ENCODE results near the gene KIF6. TPM values are rescaled to one million over a fixed set of nuclear protein-coding genes. Genes with fewer than 3 reads are reported as not detected.
"Not testable (repeated sequence)": the region's sequence is repeated elsewhere in the genome, so short reads cannot be mapped to it uniquely, and the experiment has no call there.

Gene KIF6
- polyA plus RNA-seq, 1 donor (not counting 4 experiments of a cell fraction or from before 2014, with no cell fraction given), result 0.14 TPM

GRCh38 chr6:39484276-39484675 is 240.9 kb downstream of the KIF6 start:
- Histone ChIP-seq H3K9me1 (ENCODE audit: control insufficient read depth, extremely low read depth, insufficient read depth, low read length) (no peaks in the 10 kb centered on the region), H3K9me3 (ENCODE audit: control insufficient read depth, low read depth, low read length) (no peaks in the 10 kb centered on the region), H3K4me1 (ENCODE audit: control insufficient read depth, extremely low read depth, insufficient read depth, low read length) (no peaks in the 10 kb centered on the region), H3K79me2 (ENCODE audit: control insufficient read depth, insufficient read depth, low read length) (no peaks in the 10 kb centered on the region), H2AFZ (ENCODE audit: control insufficient read depth, low read length) (no peak overlapping the region), H3K27me3 (ENCODE audit: control insufficient read depth, extremely low read depth, insufficient read depth, low read length) (no peaks in the 10 kb centered on the region), H3K4me2 (ENCODE audit: control insufficient read depth, extremely low read depth, insufficient read depth, low read depth, low read length) (no peak overlapping the region), H3K27ac (ENCODE audit: control insufficient read depth, insufficient read depth, low read length) (no peak overlapping the region), H3K4me3 (ENCODE audit: control insufficient read depth in 2 of 3, extremely low read depth in 1 of 3, insufficient read depth in 2 of 3, low read depth in 1 of 3, low read length in 3 of 3) (no peak overlapping the region), H3K36me3 (ENCODE audit: control insufficient read depth in 2 of 2, extremely low read depth in 1 of 2, insufficient read depth in 2 of 2, low read length in 2 of 2) (no peaks in the 10 kb centered on the region), H4K20me1 (ENCODE audit: control insufficient read depth, extremely low read depth, insufficient read depth, low read length) (no peaks in the 10 kb centered on the region), H3K9ac (ENCODE audit: control insufficient read depth, extremely low read depth, insufficient read depth, low read length) (no peak overlapping the region)
- FAIRE-seq (no peak), DNase-seq (ENCODE audit: low read depth, low spot score) (no peak)
- TF ChIP-seq EZH2 (IDR thresholded peaks at IDR 0.05; ENCODE audit: low read length), result no peak
- TF ChIP-seq, protein P1, sequence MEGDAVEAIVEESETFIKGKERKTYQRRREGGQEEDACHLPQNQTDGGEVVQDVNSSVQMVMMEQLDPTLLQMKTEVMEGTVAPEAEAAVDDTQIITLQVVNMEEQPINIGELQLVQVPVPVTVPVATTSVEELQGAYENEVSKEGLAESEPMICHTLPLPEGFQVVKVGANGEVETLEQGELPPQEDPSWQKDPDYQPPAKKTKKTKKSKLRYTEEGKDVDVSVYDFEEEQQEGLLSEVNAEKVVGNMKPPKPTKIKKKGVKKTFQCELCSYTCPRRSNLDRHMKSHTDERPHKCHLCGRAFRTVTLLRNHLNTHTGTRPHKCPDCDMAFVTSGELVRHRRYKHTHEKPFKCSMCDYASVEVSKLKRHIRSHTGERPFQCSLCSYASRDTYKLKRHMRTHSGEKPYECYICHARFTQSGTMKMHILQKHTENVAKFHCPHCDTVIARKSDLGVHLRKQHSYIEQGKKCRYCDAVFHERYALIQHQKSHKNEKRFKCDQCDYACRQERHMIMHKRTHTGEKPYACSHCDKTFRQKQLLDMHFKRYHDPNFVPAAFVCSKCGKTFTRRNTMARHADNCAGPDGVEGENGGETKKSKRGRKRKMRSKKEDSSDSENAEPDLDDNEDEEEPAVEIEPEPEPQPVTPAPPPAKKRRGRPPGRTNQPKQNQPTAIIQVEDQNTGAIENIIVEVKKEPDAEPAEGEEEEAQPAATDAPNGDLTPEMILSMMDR (optimal IDR thresholded peaks at IDR 0.05 in 1 of 3, IDR thresholded peaks at IDR 0.05 in 1 of 3, conservative IDR thresholded peaks at IDR 0.05 in 1 of 3; ENCODE audit: extremely low read depth in 1 of 3, insufficient read depth in 2 of 3, low read length in 3 of 3), result no peak
- dilution Hi-C loops (cut with MboI; ENCODE audit: extremely low pct_ligation_motif_present, low sequenced_read_pairs), result no loop called here

DNA sequence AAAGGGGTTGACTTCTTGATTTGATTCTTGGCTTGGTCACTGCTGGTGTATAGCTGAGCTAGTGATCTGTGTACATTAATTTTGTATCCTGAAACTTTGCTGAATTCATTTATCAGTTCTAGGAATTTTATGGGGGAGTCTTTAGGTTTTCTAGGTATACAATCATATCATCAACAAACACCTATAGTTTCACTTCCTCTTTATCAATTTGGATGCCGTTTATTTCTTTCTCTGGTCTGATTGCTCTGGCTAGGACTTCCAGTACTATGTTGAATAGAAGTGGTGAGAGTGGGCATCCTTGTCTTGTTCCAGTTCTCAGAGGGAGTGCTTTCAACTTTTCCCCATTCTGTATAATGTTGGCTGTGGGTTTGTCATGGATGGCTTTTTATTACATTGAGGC is 245.4 kb downstream of the KIF6 start:
- H3K27ac ChIP-seq (ENCODE audit: control insufficient read depth, insufficient read depth, low read length); H3K36me3 ChIP-seq (ENCODE audit: control insufficient read depth in 2 of 2, extremely low read depth in 1 of 2, insufficient read depth in 2 of 2, low read length in 2 of 2); H4K20me1 ChIP-seq (ENCODE audit: control insufficient read depth, extremely low read depth, insufficient read depth, low read length); H3K9me3 ChIP-seq (ENCODE audit: control insufficient read depth, low read depth, low read length); H3K4me1 ChIP-seq (ENCODE audit: control insufficient read depth, extremely low read depth, insufficient read depth, low read length); H2AFZ ChIP-seq (ENCODE audit: control insufficient read depth, low read length); H3K9ac ChIP-seq (ENCODE audit: control insufficient read depth, extremely low read depth, insufficient read depth, low read length); H3K4me2 ChIP-seq (ENCODE audit: control insufficient read depth, extremely low read depth, insufficient read depth, low read depth, low read length); DNase-seq (ENCODE audit: low read depth, low spot score); dilution Hi-C loops (cut with MboI; ENCODE audit: extremely low pct_ligation_motif_present, low sequenced_read_pairs); H3K27me3 ChIP-seq (ENCODE audit: control insufficient read depth, extremely low read depth, insufficient read depth, low read length); H3K9me1 ChIP-seq (ENCODE audit: control insufficient read depth, extremely low read depth, insufficient read depth, low read length); H3K4me3 ChIP-seq (ENCODE audit: control insufficient read depth in 2 of 3, extremely low read depth in 1 of 3, insufficient read depth in 2 of 3, low read depth in 1 of 3, low read length in 3 of 3); FAIRE-seq; H3K79me2 ChIP-seq (ENCODE audit: control insufficient read depth, insufficient read depth, low read length): not testable (repeated sequence)

GRCh38 chr6:39476670-39477069 is 248.5 kb downstream of the KIF6 start:
- Histone ChIP-seq H3K27ac (ENCODE audit: control insufficient read depth, insufficient read depth, low read length) (no peak overlapping the region), H3K4me1 (ENCODE audit: control insufficient read depth, extremely low read depth, insufficient read depth, low read length) (no peaks in the 10 kb centered on the region), H3K9me3 (ENCODE audit: control insufficient read depth, low read depth, low read length) (no peaks in the 10 kb centered on the region), H4K20me1 (ENCODE audit: control insufficient read depth, extremely low read depth, insufficient read depth, low read length) (no peaks in the 10 kb centered on the region), H2AFZ (ENCODE audit: control insufficient read depth, low read length) (no peak overlapping the region), H3K79me2 (ENCODE audit: control insufficient read depth, insufficient read depth, low read length) (no peaks in the 10 kb centered on the region), H3K4me2 (ENCODE audit: control insufficient read depth, extremely low read depth, insufficient read depth, low read depth, low read length) (no peak overlapping the region), H3K36me3 (ENCODE audit: control insufficient read depth in 2 of 2, extremely low read depth in 1 of 2, insufficient read depth in 2 of 2, low read length in 2 of 2) (no peaks in the 10 kb centered on the region), H3K27me3 (ENCODE audit: control insufficient read depth, extremely low read depth, insufficient read depth, low read length) (no peaks in the 10 kb centered on the region), H3K4me3 (ENCODE audit: control insufficient read depth in 2 of 3, extremely low read depth in 1 of 3, insufficient read depth in 2 of 3, low read depth in 1 of 3, low read length in 3 of 3) (no peak overlapping the region), H3K9ac (ENCODE audit: control insufficient read depth, extremely low read depth, insufficient read depth, low read length) (no peak overlapping the region), H3K9me1 (ENCODE audit: control insufficient read depth, extremely low read depth, insufficient read depth, low read length) (no peaks in the 10 kb centered on the region)
- no peak for DNase-seq (ENCODE audit: low read depth, low spot score)
- no peak for TF ChIP-seq EZH2 (IDR thresholded peaks at IDR 0.05; ENCODE audit: low read length)
- TF ChIP-seq, protein P1 (optimal IDR thresholded peaks at IDR 0.05 in 1 of 3, IDR thresholded peaks at IDR 0.05 in 1 of 3, conservative IDR thresholded peaks at IDR 0.05 in 1 of 3; ENCODE audit: extremely low read depth in 1 of 3, insufficient read depth in 2 of 3, low read length in 3 of 3), result no peak
- dilution Hi-C loops (cut with MboI; ENCODE audit: extremely low pct_ligation_motif_present, low sequenced_read_pairs), result no loop called here
- no peak for FAIRE-seq
